Astrocyte (in vitro differentiated cells and primary cell): Measurements from ENCODE around the gene PPIL4. TPM values are rescaled to one million over a fixed set of nuclear protein-coding genes. Genes with fewer than 3 reads are reported as not detected.

ENCODE experiments used
- DNase-seq: peaks from one replicate; pipeline ENCODE4 v3.0.0-alpha.2; 2010; ENCODE audit warnings: low read depth
- FAIRE-seq: peaks from 2 replicates; lab custom pipeline; 2011; peaks lifted over from hg19 to GRCh38; lab: Jason Lieb, UNC
- H2AFZ ChIP-seq: 2 replicates; pipeline ENCODE4 v1.6.0; 2012; ENCODE audit warnings: low read depth, low read length, inconsistent platforms
- H3K27ac ChIP-seq: 2 replicates; pipeline ENCODE4 v1.5.1; 2011; ENCODE audit warnings: low read depth, low read length, inconsistent platforms
- H3K27me3 ChIP-seq: 2 replicates; pipeline ENCODE4 v1.6.0; 2011; ENCODE audit warnings: low read length, inconsistent platforms; ENCODE audit not compliant: insufficient read depth
- H3K36me3 ChIP-seq: 2 replicates; pipeline ENCODE4 v1.5.1; 2011; ENCODE audit warnings: low read length, inconsistent platforms; ENCODE audit not compliant: insufficient read depth
- H3K4me1 ChIP-seq: 2 replicates; pipeline ENCODE4 v1.5.1; 2011; ENCODE audit warnings: low read length, inconsistent platforms; ENCODE audit not compliant: insufficient read depth
- H3K4me2 ChIP-seq: 2 replicates; pipeline ENCODE4 v1.6.0; 2012; ENCODE audit warnings: low read length, inconsistent platforms
- H3K4me3 ChIP-seq: 2 replicates; pipeline ENCODE4 v1.5.1; 2011; ENCODE audit warnings: low read depth, mild to moderate bottlenecking, low read length, inconsistent platforms; ENCODE audit not compliant: insufficient read depth
- H3K79me2 ChIP-seq: 2 replicates; pipeline ENCODE4 v1.6.0; 2012; ENCODE audit warnings: mild to moderate bottlenecking, low read length, inconsistent platforms; ENCODE audit not compliant: insufficient read depth
- H3K9ac ChIP-seq: 2 replicates; pipeline ENCODE4 v1.6.0; 2012; ENCODE audit warnings: mild to moderate bottlenecking, low read length, inconsistent platforms
- H3K9me3 ChIP-seq: 2 replicates; pipeline ENCODE4 v1.5.1; 2012; ENCODE audit warnings: low read depth, mild to moderate bottlenecking, low read length, inconsistent platforms; ENCODE audit not compliant: insufficient read depth
- H4K20me1 ChIP-seq: 2 replicates; pipeline ENCODE4 v1.6.0; 2012; ENCODE audit warnings: low read length, inconsistent platforms; ENCODE audit not compliant: insufficient read depth
- H3K27ac Mint-ChIP-seq: one replicate; pipeline ENCODE4 v1.8.0; 2021; ENCODE audit warnings: mild to moderate bottlenecking, mixed read lengths; ENCODE audit not compliant: unreplicated experiment
- H3K27me3 Mint-ChIP-seq: one replicate; pipeline ENCODE4 v1.8.0; 2021; ENCODE audit warnings: low read depth, mixed read lengths; ENCODE audit not compliant: unreplicated experiment
- H3K36me3 Mint-ChIP-seq: one replicate; pipeline ENCODE4 v1.8.0; 2021; ENCODE audit warnings: low read depth, mixed read lengths; ENCODE audit not compliant: unreplicated experiment
- H3K4me1 Mint-ChIP-seq: one replicate; pipeline ENCODE4 v1.8.0; 2021; ENCODE audit warnings: low read depth, mixed read lengths; ENCODE audit not compliant: unreplicated experiment
- H3K4me3 Mint-ChIP-seq: one replicate; pipeline ENCODE4 v1.8.0; 2021; ENCODE audit warnings: mild to moderate bottlenecking, moderate library complexity, mixed read lengths; ENCODE audit not compliant: unreplicated experiment
- H3K9me3 Mint-ChIP-seq: one replicate; pipeline ENCODE4 v1.8.0; 2021; ENCODE audit warnings: mild to moderate bottlenecking, mixed read lengths; ENCODE audit not compliant: unreplicated experiment
- EZH2 ChIP-seq: IDR thresholded peaks from 2 replicates; pipeline ENCODE4 v1.6.1; 2012; ENCODE audit warnings: mild to moderate bottlenecking, low read length, inconsistent platforms; ENCODE audit not compliant: insufficient read depth
- total RNA-seq: library from RNA; stranded (reverse); gene quantifications from 2 replicates; pipeline ENCODE4 v1.2.1, GENCODE V29; 2021
- TF ChIP-seq, protein P1 (sequence below): IDR thresholded peaks from 2 replicates; pipeline ENCODE4 v1.5.1; 2011; ENCODE audit warnings: low read depth, mild to moderate bottlenecking, inconsistent platforms, low read length, moderate library complexity; ENCODE audit not compliant: insufficient read depth

Gene PPIL4
- total RNA-seq, 1 donor from 2014 or later, result 39.2 TPM

DNA sequence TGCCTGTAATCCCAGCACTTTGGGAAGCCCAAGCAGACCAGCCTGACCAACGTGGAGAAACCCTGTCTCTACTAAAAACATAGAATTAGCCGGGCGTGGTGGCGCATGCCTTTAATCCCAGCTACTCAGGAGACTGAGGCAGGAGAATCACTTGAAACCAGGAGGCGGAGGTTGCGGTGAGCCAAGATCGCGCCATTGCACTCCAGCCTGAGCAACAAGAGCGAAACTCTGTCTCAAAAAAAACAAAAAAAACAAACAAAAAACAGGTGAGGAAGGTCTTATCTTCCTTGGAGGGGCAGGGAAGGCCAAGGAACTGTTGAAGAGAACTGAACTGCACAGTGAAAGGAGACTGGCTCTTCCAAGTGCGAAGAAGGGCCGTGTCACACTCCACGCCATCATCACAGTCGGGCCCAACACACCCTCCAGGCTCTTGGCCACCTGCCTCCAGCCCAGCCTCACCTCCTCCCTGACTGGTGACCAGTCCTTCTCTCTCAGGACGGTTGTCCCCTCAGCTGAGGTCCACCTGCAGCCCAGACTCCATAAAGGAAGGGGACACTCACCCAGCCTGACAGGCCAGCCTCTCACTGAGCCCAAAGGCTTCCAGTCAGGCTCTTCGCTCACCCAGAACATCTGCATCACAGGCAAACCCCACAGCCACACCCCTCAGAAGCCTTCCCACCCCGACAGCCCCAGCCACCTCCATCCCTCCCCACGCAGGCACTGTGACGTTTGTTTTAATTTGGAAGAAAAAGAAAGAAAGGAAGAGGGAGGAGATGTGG lies 65.2 kb downstream of the PPIL4 start:
- no peak overlapping the region for H3K27ac Mint-ChIP-seq
- no peak overlapping the region for H3K4me3 ChIP-seq
- FAIRE-seq, result no peak

DNA sequence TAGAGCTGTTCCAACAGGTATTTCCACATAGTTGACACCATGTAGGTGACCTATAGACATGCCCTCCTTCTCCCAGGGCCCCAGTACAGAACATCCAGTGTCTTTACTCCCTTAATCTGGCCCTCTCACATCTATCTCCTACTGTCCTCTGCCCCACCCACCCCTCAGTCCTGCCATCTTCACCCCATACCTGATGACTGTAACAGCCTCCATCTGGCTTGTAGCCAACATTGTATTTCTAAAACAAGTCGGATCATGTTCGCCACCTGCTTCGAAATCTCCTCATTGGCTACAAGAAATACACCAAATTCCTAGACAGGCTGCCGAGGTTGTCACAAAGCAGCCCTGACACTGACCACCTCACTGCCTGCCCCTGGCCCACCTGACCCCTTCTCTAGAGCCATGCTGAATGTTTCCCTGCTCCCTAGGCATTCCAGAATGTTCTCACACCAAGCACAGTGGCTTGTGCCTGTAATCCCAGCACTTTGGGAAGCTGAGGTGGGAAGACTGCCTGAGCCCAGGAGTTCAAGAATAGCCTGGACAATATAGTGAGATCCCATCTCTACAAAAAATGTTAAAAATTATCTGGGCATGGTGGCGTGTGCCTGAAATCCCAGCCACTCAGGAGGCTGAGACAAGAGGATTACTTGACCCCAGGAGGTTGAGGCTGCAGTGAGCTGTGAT lies 67.1 kb downstream of the PPIL4 start:
- no peaks in the 10 kb centered on the region for H3K4me1 ChIP-seq
- H3K36me3 ChIP-seq, result no peaks in the 10 kb centered on the region
- H3K79me2 ChIP-seq, result no peaks in the 10 kb centered on the region
- no peaks in the 10 kb centered on the region for H4K20me1 ChIP-seq
- FAIRE-seq (no peak), DNase-seq (no peak)
- no peak overlapping the region for H3K9ac ChIP-seq
- H3K9me3 ChIP-seq, result no peaks in the 10 kb centered on the region
- Mint-ChIP-seq H3K4me3 (no peak overlapping the region), H3K4me1 (peaks cover 3% of the 10 kb centered on the region), H3K9me3 (no peaks in the 10 kb centered on the region), H3K36me3 (peaks cover 3% of the 10 kb centered on the region), H3K27me3 (peaks cover 16% of the 10 kb centered on the region), H3K27ac (no peak overlapping the region)
- no peak overlapping the region for H3K27ac ChIP-seq
- peaks cover 2% of the 10 kb centered on the region for H3K27me3 ChIP-seq
- H3K4me3 ChIP-seq, result no peak overlapping the region
- TF ChIP-seq, protein P1, sequence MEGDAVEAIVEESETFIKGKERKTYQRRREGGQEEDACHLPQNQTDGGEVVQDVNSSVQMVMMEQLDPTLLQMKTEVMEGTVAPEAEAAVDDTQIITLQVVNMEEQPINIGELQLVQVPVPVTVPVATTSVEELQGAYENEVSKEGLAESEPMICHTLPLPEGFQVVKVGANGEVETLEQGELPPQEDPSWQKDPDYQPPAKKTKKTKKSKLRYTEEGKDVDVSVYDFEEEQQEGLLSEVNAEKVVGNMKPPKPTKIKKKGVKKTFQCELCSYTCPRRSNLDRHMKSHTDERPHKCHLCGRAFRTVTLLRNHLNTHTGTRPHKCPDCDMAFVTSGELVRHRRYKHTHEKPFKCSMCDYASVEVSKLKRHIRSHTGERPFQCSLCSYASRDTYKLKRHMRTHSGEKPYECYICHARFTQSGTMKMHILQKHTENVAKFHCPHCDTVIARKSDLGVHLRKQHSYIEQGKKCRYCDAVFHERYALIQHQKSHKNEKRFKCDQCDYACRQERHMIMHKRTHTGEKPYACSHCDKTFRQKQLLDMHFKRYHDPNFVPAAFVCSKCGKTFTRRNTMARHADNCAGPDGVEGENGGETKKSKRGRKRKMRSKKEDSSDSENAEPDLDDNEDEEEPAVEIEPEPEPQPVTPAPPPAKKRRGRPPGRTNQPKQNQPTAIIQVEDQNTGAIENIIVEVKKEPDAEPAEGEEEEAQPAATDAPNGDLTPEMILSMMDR, result no peak
- TF ChIP-seq EZH2, result no peak
- H3K4me2 ChIP-seq, result no peak overlapping the region
- no peak overlapping the region for H2AFZ ChIP-seq

More for the DNA sequence above, 65.2 kb downstream of the PPIL4 start:
- TF ChIP-seq, protein P1, result no peak
- TF ChIP-seq EZH2, result no peak
- H3K9me3 ChIP-seq, result no peaks in the 10 kb centered on the region
- no peak overlapping the region for H3K4me2 ChIP-seq
- H3K27me3 ChIP-seq, result no peaks in the 10 kb centered on the region
- Mint-ChIP-seq H3K4me3 (no peak overlapping the region), H3K27me3 (peaks cover 21% of the 10 kb centered on the region), H3K4me1 (peaks cover 3% of the 10 kb centered on the region), H3K9me3 (no peaks in the 10 kb centered on the region), H3K36me3 (peaks cover 3% of the 10 kb centered on the region)
- H3K4me1 ChIP-seq, result peaks cover 8% of the 10 kb centered on the region
- no peaks in the 10 kb centered on the region for H3K79me2 ChIP-seq
- no peak overlapping the region for H3K27ac ChIP-seq
- no peaks in the 10 kb centered on the region for H4K20me1 ChIP-seq
- no peak for DNase-seq
- H3K9ac ChIP-seq, result no peak overlapping the region
- H2AFZ ChIP-seq, result no peak overlapping the region
- no peaks in the 10 kb centered on the region for H3K36me3 ChIP-seq
